Hippocampal formation (tissue), 2 donors: ENCODE results near the gene TOMM40.
"Not testable (repeated sequence)": the region's sequence is repeated elsewhere in the genome, so short reads cannot be mapped to it uniquely, and the experiment has no call there.

Source experiments
- DNase-seq, 2 donors: peaks; one replicate each; lab custom pipeline; 2025; lab: John Stamatoyannopoulos, UW

Gene TOMM40

DNA sequence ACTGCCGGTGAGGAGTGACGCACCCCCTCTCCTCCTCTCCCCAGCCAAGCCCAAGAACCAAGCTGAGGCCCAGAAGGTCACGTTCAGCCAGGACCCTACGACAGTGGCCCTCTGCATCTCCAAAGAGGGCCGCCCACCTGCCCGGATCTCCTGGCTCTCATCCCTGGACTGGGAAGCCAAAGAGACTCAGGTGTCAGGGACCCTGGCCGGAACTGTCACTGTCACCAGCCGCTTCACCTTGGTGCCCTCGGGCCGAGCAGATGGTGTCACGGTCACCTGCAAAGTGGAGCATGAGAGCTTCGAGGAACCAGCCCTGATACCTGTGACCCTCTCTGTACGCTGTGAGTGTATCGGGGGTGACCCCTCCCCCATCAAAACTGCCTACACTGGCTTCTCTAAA is 19.2 kb upstream of the TOMM40 start:
- DNase-seq = no peak

DNA sequence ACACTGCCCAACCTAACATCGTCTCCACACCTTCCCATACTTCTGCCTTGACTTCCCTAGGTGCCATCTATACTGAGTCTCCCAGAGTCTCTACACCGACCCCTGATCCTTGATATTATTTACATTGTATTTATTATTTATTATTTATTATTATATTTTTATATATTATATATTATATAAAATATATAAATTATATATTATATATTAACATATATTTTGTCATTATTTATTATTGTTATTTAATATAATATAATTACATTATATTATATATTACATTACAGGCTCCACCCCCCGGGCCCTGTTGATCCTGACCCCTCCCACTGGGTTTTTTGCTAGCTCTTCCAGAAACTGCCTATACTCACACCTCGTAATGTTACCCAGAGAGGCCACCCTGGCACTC is 18.4 kb upstream of the TOMM40 start:
- DNase-seq = no peak

DNA sequence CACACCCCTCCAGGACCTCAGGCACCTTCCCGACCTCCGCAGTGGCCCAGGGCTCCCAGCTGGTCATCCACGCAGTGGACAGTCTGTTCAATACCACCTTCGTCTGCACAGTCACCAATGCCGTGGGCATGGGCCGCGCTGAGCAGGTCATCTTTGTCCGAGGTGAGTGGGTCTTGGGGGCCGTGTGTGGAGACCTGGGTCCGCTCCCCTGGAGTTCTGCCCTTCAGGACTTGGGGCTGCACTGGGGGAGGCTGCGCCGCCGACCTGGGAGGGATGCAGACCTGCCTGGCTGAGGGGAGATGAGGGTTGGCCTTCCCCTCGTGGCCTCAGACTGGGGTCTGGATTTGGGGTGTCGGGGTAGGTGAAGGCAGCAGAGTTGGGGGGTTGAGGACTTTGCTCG is 16.7 kb upstream of the TOMM40 start:
- DNase-seq = no peak

GRCh38 chr19:44875666-44876451 is 15.2 kb upstream of the TOMM40 start:
- DNase-seq = no peak

- no peak for DNase-seq
Observed at GRCh38 chr19:44876930-44877535, 14.0 kb upstream of the TOMM40 start.

DNA sequence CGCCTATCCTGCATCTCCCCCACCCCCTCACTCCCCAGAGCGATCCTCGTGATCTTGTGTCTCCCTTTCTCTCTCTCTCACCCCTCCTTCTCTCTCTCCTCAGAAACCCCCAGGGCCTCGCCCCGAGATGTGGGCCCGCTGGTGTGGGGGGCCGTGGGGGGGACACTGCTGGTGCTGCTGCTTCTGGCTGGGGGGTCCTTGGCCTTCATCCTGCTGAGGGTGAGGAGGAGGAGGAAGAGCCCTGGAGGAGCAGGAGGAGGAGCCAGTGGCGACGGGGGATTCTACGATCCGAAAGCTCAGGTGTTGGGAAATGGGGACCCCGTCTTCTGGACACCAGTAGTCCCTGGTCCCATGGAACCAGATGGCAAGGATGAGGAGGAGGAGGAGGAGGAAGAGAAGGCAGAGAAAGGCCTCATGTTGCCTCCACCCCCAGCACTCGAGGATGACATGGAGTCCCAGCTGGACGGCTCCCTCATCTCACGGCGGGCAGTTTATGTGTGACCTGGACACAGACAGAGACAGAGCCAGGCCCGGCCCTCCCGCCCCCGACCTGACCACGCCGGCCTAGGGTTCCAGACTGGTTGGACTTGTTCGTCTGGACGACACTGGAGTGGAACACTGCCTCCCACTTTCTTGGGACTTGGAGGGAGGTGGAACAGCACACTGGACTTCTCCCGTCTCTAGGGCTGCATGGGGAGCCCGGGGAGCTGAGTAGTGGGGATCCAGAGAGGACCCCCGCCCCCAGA is 12.8 kb upstream of the TOMM40 start:
- no peak for DNase-seq

DNA sequence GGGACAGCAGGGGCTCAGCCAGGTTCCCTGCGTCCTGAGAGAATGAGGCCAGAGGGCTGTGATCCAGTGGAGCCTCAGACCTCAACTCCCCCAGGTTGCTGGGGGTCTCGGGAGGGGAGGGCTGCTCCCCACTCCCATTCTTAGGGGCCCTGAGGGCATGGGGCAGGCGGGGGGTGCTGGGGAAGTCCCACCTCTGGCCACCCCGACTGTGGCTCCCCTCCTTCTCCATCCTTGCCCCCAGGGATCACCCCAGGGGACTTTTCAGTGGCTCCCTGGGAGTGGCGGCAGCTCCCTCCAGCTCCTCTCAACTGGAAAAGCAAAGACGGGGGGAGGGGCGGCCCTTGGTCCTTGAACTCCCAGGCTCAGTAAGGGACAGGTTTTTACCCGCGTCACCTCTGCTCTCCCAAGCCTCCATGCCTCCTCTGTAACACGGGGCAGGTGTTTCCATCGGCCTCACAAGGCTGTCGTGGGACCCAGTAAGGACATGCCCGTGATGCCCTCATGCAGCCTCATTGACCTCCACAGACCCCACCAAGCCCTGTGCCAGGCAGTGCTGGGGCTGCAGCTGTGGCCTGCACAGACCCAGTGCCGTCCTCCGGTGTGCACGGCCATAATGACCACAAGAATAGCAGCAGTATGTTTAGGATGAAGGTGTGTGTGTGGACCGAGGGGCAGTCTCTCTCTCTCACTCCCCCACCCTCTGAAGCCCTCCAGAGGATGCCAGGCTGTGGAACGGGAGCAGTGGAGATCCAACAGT is 11.6 kb upstream of the TOMM40 start:
- DNase-seq = no peak

GRCh38 chr19:44882063-44882462 is 9.0 kb upstream of the TOMM40 start:
- DNase-seq = no peak

GRCh38 chr19:44882619-44883397 is 8.2 kb upstream of the TOMM40 start:
- not testable (repeated sequence) for DNase-seq

GRCh38 chr19:44883922-44884321 is 7.1 kb upstream of the TOMM40 start:
- no peak for DNase-seq

GRCh38 chr19:44884566-44884965 is 6.5 kb upstream of the TOMM40 start:
- no peak for DNase-seq

GRCh38 chr19:44886141-44886540 is 4.9 kb upstream of the TOMM40 start:
- no peak for DNase-seq

DNA sequence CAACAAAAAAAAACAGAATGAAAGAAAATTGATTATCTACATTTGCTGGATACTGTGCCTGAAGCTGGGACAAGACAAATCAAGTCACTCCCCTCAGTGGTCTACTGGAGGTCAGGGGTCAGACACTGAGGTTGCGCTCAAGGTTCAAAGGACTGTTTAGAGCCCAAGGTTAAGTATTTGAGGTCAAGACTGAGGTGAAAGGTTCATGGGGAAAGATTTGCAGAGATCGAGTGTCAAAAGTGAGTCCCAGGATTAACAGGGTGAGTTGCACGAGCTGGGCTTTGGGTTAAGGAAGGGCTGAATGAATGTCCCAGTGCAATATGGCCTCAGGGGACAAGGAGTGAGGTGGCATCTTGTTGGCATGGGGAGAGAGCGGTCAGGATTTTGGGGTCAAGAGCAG is 3.4 kb upstream of the TOMM40 start:
- no peak for DNase-seq

- DNase-seq = not testable (repeated sequence)
Observed at GRCh38 chr19:44888335-44888734, 2.7 kb upstream of the TOMM40 start.

DNA sequence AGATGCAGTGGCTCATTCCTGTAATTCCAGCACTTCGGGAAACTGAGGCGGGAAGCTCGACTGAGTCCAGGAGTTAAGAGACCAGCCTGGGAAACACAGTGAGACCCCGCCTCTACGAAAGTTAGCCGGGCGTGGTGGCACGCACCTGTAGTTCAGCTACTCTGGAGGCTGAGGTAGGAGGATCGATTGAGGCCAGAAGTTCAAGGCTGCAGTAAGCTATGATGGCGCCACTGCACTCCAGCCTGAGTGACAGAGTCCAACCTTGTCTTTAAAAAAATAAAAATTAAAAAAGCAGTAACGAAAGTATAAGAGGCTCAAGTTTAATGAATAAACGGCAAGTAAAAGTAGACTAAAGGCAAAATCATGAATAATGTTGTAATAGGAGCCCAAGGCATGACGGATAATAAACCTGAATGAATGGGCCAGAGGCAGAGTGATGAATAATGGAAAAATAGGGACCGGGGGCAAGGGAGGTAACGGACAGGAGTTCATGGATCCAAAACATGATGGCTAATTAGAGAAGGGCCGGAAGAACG is 1.2 kb upstream of the TOMM40 start:
- no peak for DNase-seq

DNA sequence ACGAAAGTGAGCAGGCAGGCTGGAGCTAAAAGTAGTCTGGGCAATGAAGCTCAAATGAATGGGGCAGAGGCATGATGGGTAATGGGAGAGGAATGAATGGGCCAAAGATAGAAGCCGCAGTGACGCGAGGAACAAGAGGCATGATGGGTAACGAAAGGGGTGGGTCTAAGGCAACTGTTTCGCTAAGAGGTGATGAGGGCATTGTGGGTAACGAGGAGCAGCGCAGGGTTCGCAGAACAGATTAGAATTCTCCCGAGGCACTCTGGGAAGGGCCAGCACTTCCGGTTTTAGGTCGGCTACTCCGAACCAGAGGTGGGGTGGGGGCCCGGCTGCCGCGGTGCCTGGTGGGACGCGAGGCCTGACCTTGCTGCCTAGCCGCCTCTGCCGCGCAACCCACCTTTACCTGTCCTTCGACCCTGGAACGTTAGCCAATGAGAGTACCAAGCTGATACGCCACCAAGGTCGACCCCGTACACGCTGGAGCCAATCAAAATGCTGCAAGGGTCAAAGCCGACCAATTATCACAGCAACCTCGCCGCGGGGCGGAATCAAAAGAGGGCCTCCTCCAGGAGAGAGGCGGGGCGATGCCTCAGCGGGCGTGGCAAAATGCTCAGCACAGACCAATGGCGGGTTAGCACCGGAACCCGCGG is 563 bp upstream of the TOMM40 start:
- DNase-seq = peak; percentile 100

- no peak for DNase-seq
Observed at GRCh38 chr19:44892932-44893331, 1.9 kb downstream of the TOMM40 start.

DNA sequence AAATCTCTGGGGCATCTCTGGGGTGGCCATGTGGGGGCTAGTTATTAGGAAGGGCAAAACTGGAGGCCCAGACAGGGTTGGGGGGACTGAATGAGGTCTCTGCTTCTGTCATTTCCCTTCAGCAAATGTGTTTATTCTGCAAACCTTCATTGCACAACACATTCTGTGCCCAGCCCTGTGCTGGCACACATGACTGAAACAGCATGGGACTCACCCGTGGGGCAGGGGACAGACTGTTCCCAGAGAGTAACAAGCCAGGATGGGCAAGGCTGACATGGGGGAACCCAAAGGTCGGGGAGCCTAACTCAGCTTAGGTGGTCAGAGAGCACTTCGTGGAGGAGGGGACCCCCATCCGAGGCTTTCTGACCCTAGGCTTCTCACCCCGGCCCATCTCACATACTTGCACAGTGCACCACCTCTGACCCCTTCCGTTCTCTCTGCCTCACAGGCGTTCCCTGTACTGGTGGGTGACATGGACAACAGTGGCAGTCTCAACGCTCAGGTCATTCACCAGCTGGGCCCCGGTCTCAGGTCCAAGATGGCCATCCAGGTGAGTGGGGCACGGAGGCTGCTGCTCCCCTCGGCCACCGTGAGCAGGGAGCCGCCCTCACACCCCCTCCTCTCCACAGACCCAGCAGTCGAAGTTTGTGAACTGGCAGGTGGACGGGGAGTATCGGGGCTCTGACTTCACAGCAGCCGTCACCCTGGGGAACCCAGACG is 2.4 kb downstream of the TOMM40 start:
- no peak for DNase-seq

- no peak for DNase-seq
Observed at GRCh38 chr19:44894052-44894400, 3.0 kb downstream of the TOMM40 start.

DNA sequence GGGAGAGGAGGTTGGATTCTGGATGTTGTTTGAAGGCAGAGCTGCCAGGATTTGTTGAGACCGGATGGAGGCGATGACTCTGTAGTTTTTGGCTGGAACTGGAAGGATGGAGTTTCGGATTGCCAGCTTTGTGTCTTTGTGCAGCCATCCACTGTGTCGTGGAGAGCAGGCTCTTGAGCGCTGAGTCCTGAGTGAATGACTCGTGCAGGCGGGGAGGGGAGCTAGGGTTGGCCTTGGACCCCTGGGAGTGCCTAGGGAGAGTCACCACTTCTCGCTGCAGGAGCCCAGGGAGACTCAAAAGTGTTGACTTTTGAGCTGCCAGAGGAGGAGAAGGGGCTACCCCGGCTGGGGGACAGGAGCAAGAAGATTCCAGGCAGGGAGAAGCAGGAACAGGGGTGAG is 3.9 kb downstream of the TOMM40 start:
- DNase-seq = no peak
